HepG2 (cell line): ENCODE measurements around the gene TMED6. TPM values are rescaled to one million over a fixed set of nuclear protein-coding genes. Genes with fewer than 3 reads are reported as not detected.

Experiments
- BRCA1 ChIP-seq: sonication (generic); formaldehyde crosslinking; IDR thresholded peaks from 2 replicates; pipeline ENCODE4 v1.4.0; 2020; ENCODE audit warnings: missing genetic modification reagents
- MXD1 ChIP-seq: sonication (generic); formaldehyde crosslinking; IDR thresholded peaks from 2 replicates; pipeline ENCODE4 v1.4.0; 2020; ENCODE audit warnings: mild to moderate bottlenecking, missing genetic modification reagents
- PAWR ChIP-seq: sonication (generic); formaldehyde crosslinking; IDR thresholded peaks from 2 replicates; pipeline ENCODE4 v1.4.0; 2020; ENCODE audit warnings: missing genetic modification reagents, mild to moderate bottlenecking, borderline replicate concordance
- YEATS2 ChIP-seq: sonication (generic); formaldehyde crosslinking; IDR thresholded peaks from 2 replicates; pipeline ENCODE4 v1.4.0; 2020; ENCODE audit warnings: missing genetic modification reagents, borderline replicate concordance
- ZFAT ChIP-seq: sonication (generic); formaldehyde crosslinking; conservative IDR thresholded peaks from 2 replicates; pipeline ENCODE4 v1.8.1; 2023; ENCODE audit warnings: missing genetic modification reagents, inconsistent platforms
- ZFYVE20 ChIP-seq: sonication (generic); formaldehyde crosslinking; IDR thresholded peaks from 2 replicates; pipeline ENCODE4 v1.8.0; 2023; ENCODE audit warnings: low read depth, mild to moderate bottlenecking, moderate library complexity, missing genetic modification reagents, borderline replicate concordance
- ZNF20 ChIP-seq: sonication (generic); formaldehyde crosslinking; IDR thresholded peaks from 2 replicates; pipeline ENCODE4 v1.4.0; 2020; ENCODE audit warnings: mild to moderate bottlenecking, moderate library complexity, missing genetic modification reagents
- ZNF780A ChIP-seq: sonication (generic); formaldehyde crosslinking; IDR thresholded peaks from 2 replicates; pipeline ENCODE4 v1.8.0; 2022; ENCODE audit warnings: mild to moderate bottlenecking, missing genetic modification reagents, moderate library complexity
- ZNF784 ChIP-seq: sonication (generic); formaldehyde crosslinking; IDR thresholded peaks from 2 replicates; pipeline ENCODE4 v1.5.1; 2020; ENCODE audit warnings: missing genetic modification reagents, mild to moderate bottlenecking, borderline replicate concordance
- ZXDC ChIP-seq: sonication (generic); formaldehyde crosslinking; IDR thresholded peaks from 2 replicates; pipeline ENCODE4 v1.5.0; 2020; ENCODE audit warnings: mild to moderate bottlenecking, missing genetic modification reagents
- polyA plus RNA-seq, 8 experiments: library from polyadenylated mRNA; depleted of rRNA in 3 of 8; stranded (reverse) in 7 of 8; unstranded in 1 of 8; fragments of >200 nt; fragmentation: Illumina TruSeq in 4 of 8; extraction: Trizol in 4 of 8; gene quantifications; 2 replicates each; pipeline versions ENCODE4 v1.2.1 to v1.2.3, GENCODE V29; 2011 to 2016; ENCODE audit warnings: low read depth in 4 of 8, missing spikeins in 1 of 8, mixed read lengths in 1 of 8; ENCODE audit not compliant: insufficient read depth in 1 of 8
- total RNA-seq, 5 experiments: library from RNA; depleted of rRNA; stranded (reverse); fragments of >200 nt; fragmentation: Illumina TruSeq; extraction: Trizol; gene quantifications; 2 replicates each; pipeline ENCODE4 v1.2.3, GENCODE V29; 2016; ENCODE audit warnings: low read depth in 1 of 5
- TF ChIP-seq, protein P1 (sequence below): sonication (generic); formaldehyde crosslinking; conservative IDR thresholded peaks from 2 replicates; pipeline ENCODE4 v1.4.0; 2020; ENCODE audit warnings: missing genetic modification reagents

Gene TMED6
- total and polyA plus RNA-seq, 2 of the 13 experiments (the other 11 are each of a cell fraction or from before 2014, with no cell fraction given): 9.8 to 14.4 TPM

- TF ChIP-seq BRCA1 (CRISPR knock-in tag) (0 out of 2 replicates have a peak, but pooled peaks have one; percentile 63), MXD1 (peak; percentile 85; the same call in 1 of the 2 replicates), ZNF780A (CRISPR knock-in tag) (no peak), ZFAT (0 out of 2 replicates have a peak, but pooled peaks have one; percentile 72), ZFYVE20 (CRISPR knock-in tag) (0 out of 2 replicates have a peak, but pooled peaks have one; percentile 7), PAWR (CRISPR knock-in tag) (0 out of 2 replicates have a peak, but pooled peaks have one; percentile 57), ZXDC (peak; percentile 75; the same call in 1 of the 2 replicates), ZNF784 (CRISPR knock-in tag) (peak; percentile 65; the same call in 1 of the 2 replicates), YEATS2 (peak; percentile 35; the same call in 1 of the 2 replicates), ZNF20 (CRISPR knock-in tag) (0 out of 2 replicates have a peak, but pooled peaks have one; percentile 52)
- TF ChIP-seq, protein P1, sequence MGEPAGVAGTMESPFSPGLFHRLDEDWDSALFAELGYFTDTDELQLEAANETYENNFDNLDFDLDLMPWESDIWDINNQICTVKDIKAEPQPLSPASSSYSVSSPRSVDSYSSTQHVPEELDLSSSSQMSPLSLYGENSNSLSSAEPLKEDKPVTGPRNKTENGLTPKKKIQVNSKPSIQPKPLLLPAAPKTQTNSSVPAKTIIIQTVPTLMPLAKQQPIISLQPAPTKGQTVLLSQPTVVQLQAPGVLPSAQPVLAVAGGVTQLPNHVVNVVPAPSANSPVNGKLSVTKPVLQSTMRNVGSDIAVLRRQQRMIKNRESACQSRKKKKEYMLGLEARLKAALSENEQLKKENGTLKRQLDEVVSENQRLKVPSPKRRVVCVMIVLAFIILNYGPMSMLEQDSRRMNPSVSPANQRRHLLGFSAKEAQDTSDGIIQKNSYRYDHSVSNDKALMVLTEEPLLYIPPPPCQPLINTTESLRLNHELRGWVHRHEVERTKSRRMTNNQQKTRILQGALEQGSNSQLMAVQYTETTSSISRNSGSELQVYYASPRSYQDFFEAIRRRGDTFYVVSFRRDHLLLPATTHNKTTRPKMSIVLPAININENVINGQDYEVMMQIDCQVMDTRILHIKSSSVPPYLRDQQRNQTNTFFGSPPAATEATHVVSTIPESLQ (CRISPR knock-in tag): no peak
These were observed 39.8 kb downstream of the TMED6 start (continued) for GRCh38 chr16:69311533-69312387.
